ENCODE measurements around the gene FAXC. TPM values are rescaled to one million over a fixed set of nuclear protein-coding genes. Genes with fewer than 3 reads are reported as not detected.

Gene FAXC
- total RNA-seq, 1 experiment from 2014 or later: 12.9 TPM

DNA sequence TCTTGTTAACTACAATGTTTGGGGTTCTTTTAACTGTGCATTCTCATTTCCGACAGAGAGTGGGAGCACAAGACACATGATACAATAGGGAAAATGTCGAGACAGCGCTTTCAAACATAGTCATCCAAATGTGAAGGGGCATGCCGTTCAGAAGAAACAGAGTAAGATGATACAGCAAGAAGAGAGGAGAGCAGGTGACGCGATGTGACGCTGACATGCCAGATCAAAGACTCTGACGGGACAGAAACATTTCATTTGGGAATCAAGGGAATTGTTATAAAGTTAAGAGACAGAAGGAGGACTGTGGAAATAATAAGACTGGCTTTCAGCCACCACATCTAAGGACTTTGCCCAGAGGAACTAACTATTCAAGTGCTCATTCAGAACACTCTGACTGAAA lies 117.4 kb downstream of the FAXC start:
- ATAC-seq (no peak), DNase-seq (ENCODE audit: low spot score) (no peak)
- CTCF ChIA-PET: interaction anchor here (1.6 kb wide), 1 partner anchor 10 kb away, joined by 7 read pairs; no protein-coding TSS in a partner anchor
- no peaks in the 10 kb centered on the region; the same call in 1 of the 2 replicates for H3K9me3 Mint-ChIP-seq
- H3K27me3 Mint-ChIP-seq (ENCODE audit: low read depth): no peaks in the 10 kb centered on the region
- H3K36me3 Mint-ChIP-seq: no peaks in the 10 kb centered on the region
- POLR2A ChIA-PET: no interaction called here
- TF ChIP-seq, protein P1, sequence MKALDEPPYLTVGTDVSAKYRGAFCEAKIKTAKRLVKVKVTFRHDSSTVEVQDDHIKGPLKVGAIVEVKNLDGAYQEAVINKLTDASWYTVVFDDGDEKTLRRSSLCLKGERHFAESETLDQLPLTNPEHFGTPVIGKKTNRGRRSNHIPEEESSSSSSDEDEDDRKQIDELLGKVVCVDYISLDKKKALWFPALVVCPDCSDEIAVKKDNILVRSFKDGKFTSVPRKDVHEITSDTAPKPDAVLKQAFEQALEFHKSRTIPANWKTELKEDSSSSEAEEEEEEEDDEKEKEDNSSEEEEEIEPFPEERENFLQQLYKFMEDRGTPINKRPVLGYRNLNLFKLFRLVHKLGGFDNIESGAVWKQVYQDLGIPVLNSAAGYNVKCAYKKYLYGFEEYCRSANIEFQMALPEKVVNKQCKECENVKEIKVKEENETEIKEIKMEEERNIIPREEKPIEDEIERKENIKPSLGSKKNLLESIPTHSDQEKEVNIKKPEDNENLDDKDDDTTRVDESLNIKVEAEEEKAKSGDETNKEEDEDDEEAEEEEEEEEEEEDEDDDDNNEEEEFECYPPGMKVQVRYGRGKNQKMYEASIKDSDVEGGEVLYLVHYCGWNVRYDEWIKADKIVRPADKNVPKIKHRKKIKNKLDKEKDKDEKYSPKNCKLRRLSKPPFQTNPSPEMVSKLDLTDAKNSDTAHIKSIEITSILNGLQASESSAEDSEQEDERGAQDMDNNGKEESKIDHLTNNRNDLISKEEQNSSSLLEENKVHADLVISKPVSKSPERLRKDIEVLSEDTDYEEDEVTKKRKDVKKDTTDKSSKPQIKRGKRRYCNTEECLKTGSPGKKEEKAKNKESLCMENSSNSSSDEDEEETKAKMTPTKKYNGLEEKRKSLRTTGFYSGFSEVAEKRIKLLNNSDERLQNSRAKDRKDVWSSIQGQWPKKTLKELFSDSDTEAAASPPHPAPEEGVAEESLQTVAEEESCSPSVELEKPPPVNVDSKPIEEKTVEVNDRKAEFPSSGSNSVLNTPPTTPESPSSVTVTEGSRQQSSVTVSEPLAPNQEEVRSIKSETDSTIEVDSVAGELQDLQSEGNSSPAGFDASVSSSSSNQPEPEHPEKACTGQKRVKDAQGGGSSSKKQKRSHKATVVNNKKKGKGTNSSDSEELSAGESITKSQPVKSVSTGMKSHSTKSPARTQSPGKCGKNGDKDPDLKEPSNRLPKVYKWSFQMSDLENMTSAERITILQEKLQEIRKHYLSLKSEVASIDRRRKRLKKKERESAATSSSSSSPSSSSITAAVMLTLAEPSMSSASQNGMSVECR (CRISPR knock-in tag; IDR thresholded peaks at IDR 0.05; ENCODE audit: borderline replicate concordance): no peak
- TF ChIP-seq ZMAT4 (CRISPR knock-in tag; IDR thresholded peaks at IDR 0.05) (no peak), TCF7 (CRISPR knock-in tag; IDR thresholded peaks at IDR 0.05; ENCODE audit: low read depth) (no peak), RORB (CRISPR knock-in tag; IDR thresholded peaks at IDR 0.05) (no peak), ZNF396 (CRISPR knock-in tag; IDR thresholded peaks at IDR 0.05; ENCODE audit: borderline replicate concordance) (no peak), MAX (CRISPR knock-in tag; IDR thresholded peaks at IDR 0.05) (no peak), RELA (CRISPR knock-in tag; IDR thresholded peaks at IDR 0.05; ENCODE audit: borderline replicate concordance) (no peak), ELF4 (CRISPR knock-in tag; IDR thresholded peaks at IDR 0.05; ENCODE audit: low read depth) (no peak), STAT6 (CRISPR knock-in tag; conservative IDR thresholded peaks at IDR 0.05; ENCODE audit: low read depth) (no peak), MYBL2 (CRISPR knock-in tag; IDR thresholded peaks at IDR 0.05) (no peak), ATF6 (CRISPR knock-in tag; IDR thresholded peaks at IDR 0.05) (no peak), E2F1 (CRISPR knock-in tag; IDR thresholded peaks at IDR 0.05) (no peak), ERG (CRISPR knock-in tag; IDR thresholded peaks at IDR 0.05) (no peak), OVOL2 (CRISPR knock-in tag; IDR thresholded peaks at IDR 0.05; ENCODE audit: borderline replicate concordance) (no peak), TP53 (CRISPR knock-in tag; IDR thresholded peaks at IDR 0.05) (no peak), SMAD4 (CRISPR knock-in tag; IDR thresholded peaks at IDR 0.05) (no peak)
- TF ChIP-seq, protein P2, sequence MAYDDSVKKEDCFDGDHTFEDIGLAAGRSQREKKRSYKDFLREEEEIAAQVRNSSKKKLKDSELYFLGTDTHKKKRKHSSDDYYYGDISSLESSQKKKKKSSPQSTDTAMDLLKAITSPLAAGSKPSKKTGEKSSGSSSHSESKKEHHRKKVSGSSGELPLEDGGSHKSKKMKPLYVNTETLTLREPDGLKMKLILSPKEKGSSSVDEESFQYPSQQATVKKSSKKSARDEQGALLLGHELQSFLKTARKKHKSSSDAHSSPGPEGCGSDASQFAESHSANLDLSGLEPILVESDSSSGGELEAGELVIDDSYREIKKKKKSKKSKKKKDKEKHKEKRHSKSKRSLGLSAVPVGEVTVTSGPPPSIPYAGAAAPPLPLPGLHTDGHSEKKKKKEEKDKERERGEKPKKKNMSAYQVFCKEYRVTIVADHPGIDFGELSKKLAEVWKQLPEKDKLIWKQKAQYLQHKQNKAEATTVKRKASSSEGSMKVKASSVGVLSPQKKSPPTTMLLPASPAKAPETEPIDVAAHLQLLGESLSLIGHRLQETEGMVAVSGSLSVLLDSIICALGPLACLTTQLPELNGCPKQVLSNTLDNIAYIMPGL (CRISPR knock-in tag; IDR thresholded peaks at IDR 0.05): no peak
- no peak overlapping the region for H3K4me3 Mint-ChIP-seq
- no peaks in the 10 kb centered on the region for H3K4me1 Mint-ChIP-seq
- H3K27ac Mint-ChIP-seq: no peak overlapping the region
